WI38 (cell line): ENCODE results near the gene AKNA.

ENCODE experiments used
- H3K4me3 ChIP-seq: 2 replicates; pipeline ENCODE4 v1.5.1; 2011; ENCODE audit warnings: low read depth, mild to moderate bottlenecking, control low read depth, low read length
- TF ChIP-seq, protein P1 (sequence below): IDR thresholded peaks from 2 replicates; pipeline ENCODE4 v1.5.1; 2012; ENCODE audit warnings: low read depth, mild to moderate bottlenecking, control low read depth, low read length

The AKNA gene

DNA sequence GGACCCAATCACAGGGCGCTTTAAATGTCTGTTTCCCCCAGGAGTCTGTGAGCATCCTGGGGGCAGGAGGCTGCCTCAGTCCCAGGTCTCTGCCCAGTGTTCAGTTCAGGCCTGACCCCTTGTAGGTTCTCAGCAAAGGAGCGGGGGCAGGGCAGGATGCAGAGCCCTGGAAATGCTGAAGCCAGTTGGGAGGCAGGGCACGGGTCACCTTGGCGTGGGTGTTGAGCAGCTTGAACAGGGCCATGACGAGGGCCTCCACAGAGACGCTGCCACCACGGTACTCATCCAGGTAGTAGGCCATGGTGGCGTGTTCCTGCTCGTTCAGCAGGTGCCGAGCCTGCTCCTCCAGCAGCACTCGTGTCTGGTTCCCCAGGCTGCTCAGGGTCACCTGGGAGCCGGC, 36.3 kb upstream of the AKNA start:
- TF ChIP-seq, protein P1, sequence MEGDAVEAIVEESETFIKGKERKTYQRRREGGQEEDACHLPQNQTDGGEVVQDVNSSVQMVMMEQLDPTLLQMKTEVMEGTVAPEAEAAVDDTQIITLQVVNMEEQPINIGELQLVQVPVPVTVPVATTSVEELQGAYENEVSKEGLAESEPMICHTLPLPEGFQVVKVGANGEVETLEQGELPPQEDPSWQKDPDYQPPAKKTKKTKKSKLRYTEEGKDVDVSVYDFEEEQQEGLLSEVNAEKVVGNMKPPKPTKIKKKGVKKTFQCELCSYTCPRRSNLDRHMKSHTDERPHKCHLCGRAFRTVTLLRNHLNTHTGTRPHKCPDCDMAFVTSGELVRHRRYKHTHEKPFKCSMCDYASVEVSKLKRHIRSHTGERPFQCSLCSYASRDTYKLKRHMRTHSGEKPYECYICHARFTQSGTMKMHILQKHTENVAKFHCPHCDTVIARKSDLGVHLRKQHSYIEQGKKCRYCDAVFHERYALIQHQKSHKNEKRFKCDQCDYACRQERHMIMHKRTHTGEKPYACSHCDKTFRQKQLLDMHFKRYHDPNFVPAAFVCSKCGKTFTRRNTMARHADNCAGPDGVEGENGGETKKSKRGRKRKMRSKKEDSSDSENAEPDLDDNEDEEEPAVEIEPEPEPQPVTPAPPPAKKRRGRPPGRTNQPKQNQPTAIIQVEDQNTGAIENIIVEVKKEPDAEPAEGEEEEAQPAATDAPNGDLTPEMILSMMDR: no peak
- H3K4me3 ChIP-seq: no peak overlapping the region

DNA sequence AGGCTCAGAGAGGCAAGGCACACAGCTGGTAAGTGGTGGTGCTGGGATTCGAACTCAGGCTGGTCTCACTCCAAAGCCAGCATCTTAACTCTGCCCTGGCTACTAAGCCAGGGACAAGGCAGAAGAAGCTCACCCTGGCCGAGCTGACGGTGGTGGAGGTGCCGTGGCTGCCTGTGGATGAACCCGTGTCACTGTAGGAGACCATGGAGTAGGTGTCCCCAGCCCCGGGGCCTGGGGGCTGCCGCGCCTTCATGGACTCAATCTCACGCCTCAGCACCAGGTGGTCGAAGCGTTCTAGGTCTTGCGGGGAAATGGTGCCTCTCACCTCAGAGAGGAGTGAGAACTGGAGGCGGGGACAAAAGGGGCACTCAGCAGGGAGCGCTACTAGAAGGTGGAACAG, 35.4 kb upstream of the AKNA start:
- TF ChIP-seq, protein P1: no peak
- no peak overlapping the region for H3K4me3 ChIP-seq

DNA sequence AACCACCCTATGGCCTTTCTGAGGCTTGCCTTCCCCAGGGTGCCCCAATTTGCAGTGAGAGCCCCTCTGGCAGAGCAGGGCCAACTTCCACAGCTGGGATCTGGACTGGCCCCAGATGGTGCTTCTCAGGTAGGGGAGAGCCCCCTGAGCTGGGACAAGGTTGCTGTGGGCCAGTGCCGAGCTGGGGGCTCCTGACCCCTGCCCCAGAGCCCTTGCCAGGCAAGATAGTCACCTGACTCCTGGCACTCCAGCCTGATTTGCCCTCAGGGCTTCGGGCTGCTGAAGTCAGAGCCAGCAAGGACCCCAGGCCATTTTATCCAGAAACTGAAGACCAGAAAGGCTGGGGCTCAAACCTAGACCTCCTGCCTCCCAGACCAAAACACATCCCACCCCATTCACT, 33.4 kb upstream of the AKNA start:
- H3K4me3 ChIP-seq: no peak overlapping the region
- TF ChIP-seq, protein P1: no peak

DNA sequence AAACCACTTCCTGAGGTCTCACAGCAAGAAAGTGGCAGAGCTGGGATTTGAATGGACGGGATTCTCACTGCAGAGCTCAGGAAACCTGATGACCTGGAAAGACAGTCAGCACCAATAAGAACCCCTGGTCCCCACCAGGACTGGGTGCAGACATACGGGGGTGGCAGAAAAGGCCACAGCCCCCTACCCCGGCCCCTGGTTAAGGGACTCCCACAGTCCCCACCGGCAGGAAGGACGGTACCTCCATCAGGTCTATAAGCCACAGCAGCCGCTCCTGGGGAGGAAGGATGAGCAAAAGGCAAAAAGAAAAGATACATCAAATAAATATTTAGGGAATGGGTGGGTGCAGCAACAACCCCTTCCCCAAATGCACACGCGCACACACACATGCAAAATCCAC, 32.0 kb upstream of the AKNA start:
- H3K4me3 ChIP-seq: no peak overlapping the region
- TF ChIP-seq, protein P1: no peak

DNA sequence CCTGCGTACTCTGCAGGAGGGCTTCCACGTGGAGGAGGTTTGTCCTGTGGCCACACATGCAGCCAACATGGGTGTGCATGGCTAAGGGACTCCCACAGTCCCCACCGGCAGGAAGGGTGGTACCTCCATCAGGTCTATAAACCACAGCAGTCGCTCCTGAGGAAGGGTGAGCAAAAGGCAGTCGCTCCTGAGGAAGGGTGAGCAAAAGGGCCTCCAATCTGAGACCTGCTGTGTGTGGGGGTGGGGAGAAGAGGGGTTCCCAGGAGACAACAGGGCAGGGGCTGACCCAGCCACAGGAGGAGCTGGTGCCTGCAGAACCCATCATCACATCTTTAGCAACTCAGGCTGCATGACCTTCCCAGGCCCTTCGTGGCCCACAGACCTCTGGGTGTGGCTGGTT, 30.3 kb upstream of the AKNA start:
- TF ChIP-seq, protein P1: no peak
- H3K4me3 ChIP-seq: no peak overlapping the region

DNA sequence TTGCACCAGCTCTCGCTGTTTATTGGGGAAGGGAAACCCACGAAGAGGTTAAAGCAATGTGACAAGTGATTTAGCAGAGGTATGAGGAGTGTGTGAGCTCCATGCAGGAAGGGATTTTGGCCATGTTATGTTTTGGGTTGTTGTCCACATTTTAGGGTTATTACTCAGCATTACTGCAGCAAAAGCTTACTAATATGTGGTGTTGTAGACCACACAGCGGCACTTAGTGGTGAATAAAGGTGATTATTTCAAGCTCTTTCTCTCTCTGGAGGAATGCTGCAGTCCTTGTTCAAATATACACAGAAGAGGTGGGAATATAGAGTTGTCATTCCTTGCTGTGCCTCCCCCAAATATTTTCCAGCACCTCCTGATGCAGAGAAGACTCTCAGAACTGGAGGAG, 29.7 kb upstream of the AKNA start:
- TF ChIP-seq, protein P1: 0 out of 2 replicates have a peak, but pooled peaks have one; percentile 3

DNA sequence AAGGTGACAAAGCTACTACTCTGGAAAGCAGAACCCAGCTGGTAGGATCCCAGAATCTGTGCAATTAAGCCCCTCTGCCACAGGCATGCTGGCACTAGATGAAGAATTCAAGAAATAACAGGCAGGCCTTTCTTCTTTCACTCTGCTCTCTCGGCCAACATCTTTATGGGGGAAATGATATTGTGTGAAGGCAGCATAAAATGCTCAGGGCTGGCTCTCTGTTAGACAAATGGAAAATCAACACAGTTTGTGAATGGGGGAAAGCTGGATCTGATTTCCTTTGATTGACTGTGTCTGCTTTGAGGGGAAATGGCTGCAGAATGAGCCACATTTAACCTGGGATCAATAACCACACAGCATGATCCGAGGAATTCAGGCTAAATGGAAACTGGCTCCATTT, 29.1 kb upstream of the AKNA start:
- TF ChIP-seq, protein P1: no peak
- no peak overlapping the region for H3K4me3 ChIP-seq

More for the DNA sequence above, 29.7 kb upstream of the AKNA start:
- H3K4me3 ChIP-seq: no peak overlapping the region
